Thymus (tissue), 11 donors: ENCODE results near the gene B9D1. TPM values are rescaled to one million over a fixed set of nuclear protein-coding genes. Genes with fewer than 3 reads are reported as not detected.

Experiments used
- DNase-seq, 9 donors: peaks; one replicate each; pipeline ENCODE4 v3.0.0-alpha.2; 2013; ENCODE audit warnings: low spot score in 9 of 9, low read depth in 6 of 9, missing footprints in 1 of 9
- H3K27ac ChIP-seq, 2 donors: one replicate each; pipeline ENCODE4 v1.5.1; 2013; ENCODE audit warnings: control low read depth in 1 of 2, low read depth in 1 of 2, low read length in 1 of 2, mild to moderate bottlenecking in 1 of 2, moderate library complexity in 1 of 2
- H3K27me3 ChIP-seq, 2 donors: one replicate each; pipeline ENCODE4 v1.5.1; 2013; ENCODE audit warnings: low read length in 1 of 2; ENCODE audit not compliant: control insufficient read depth in 2 of 2, insufficient read depth in 1 of 2
- H3K36me3 ChIP-seq, 2 donors: one replicate each; pipeline ENCODE4 v1.5.1; 2013; ENCODE audit warnings: low read length in 1 of 2, mild to moderate bottlenecking in 1 of 2, moderate library complexity in 1 of 2; ENCODE audit not compliant: control insufficient read depth in 2 of 2, insufficient read depth in 2 of 2
- H3K4me1 ChIP-seq, 2 donors: one replicate each; pipeline ENCODE4 v1.5.1; 2013; ENCODE audit warnings: low read length in 2 of 2; ENCODE audit not compliant: control insufficient read depth in 2 of 2, insufficient read depth in 2 of 2
- H3K4me3 ChIP-seq, 2 donors: one replicate each; pipeline ENCODE4 v1.5.1; 2013; ENCODE audit warnings: low read length in 2 of 2, control low read depth in 1 of 2, mild to moderate bottlenecking in 1 of 2
- H3K9me3 ChIP-seq, 2 donors: one replicate each; pipeline ENCODE4 v1.5.1; 2013; ENCODE audit warnings: low read length in 1 of 2, mild to moderate bottlenecking in 1 of 2; ENCODE audit not compliant: control insufficient read depth in 2 of 2, insufficient read depth in 1 of 2
- WGBS: extraction: QIAGEN DNeasy Blood & Tissue Kit; methylation state at CpG from one replicate; pipeline ENCODE4 v1.1.7; 2013; 5-methylcytosine and 5-hydroxymethylcytosine counted together
- polyA plus RNA-seq: library from polyadenylated mRNA; stranded (reverse); fragments of 200-250 nt; gene quantifications from one replicate; pipeline ENCODE4 v1.2.3, GENCODE V29; 2013
- total RNA-seq: library from RNA; stranded (reverse); fragments of 120-200 nt; gene quantifications from one replicate; pipeline ENCODE4 v1.2.4, GENCODE V29; 2013
- donor health status: healthy.

Gene B9D1
- total and polyA plus RNA-seq, 2 donors, result 5.4 to 6.4 TPM

DNA sequence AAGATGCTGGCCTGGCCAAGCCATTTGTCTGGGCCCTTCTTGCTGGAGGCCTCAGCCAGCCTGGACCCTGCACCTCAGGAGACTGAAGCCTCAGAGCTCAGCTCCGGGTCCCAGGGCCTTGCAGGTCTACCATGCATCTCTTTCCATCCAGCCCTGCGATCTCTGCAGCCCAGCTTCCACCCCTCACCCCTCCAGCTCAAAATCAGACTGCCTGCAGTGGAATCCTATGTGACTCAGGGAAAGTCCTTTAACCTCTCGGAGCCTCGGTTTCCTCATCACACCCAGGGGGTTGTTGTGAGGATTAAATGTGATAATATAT lies 2.9 kb upstream of the B9D1 start:
- peaks cover 11 to 33% of the 10 kb centered on the region in 2 donors for H3K27me3 ChIP-seq
- DNase-seq, result no peak
- peaks cover 4 to 17% of the 10 kb centered on the region in 2 donors for H3K4me1 ChIP-seq
- no peaks in the 10 kb centered on the region for H3K36me3 ChIP-seq
- 97% methylated on average over 4 of the region's 4 CpGs for WGBS
- H3K9me3 ChIP-seq, result no peaks in the 10 kb centered on the region
- H3K27ac ChIP-seq, result no peak overlapping the region
- no peak overlapping the region for H3K4me3 ChIP-seq

DNA sequence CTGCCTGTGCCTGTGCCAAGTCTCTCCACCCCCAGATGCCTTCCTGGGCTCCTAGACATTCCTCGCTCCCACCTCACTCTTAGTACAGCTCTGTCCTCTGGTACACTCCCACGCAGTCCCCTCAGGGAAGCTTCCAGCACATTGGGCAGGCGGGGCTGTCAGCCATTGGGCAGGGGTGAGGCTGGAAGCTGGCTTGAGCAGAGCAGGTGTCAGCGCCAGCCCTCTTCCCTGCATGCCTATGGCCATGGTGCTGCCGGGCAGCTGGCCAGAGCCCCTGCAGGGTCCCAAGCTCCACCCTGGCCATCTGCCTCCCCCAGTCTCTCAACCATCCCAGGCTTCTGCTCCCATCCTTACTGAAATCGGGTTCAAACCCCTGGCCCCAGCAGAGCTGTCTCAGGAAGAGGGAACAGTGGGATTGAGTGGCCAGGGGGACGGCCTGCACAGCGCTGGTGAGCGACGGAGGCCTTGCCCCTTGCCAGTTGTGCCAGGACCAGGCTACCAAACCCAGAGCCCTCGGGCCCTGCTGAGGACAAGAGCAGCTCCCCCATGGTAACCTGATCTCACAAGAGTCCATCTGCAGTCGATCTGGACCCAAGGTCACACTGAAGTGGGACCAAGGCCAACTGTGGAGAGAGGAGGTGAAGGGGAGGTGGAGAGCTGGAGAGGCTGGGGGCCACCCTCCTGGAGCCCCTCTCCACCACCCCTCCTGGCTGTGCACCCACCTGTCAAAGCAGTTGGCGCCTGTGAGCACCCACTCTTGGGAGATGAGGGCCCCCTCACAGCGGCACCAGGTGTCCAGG lies 2.4 kb upstream of the B9D1 start:
- Histone ChIP-seq H3K4me1 (peaks cover 4 to 17% of the 10 kb centered on the region in 2 donors), H3K4me3 (no peak overlapping the region), H3K36me3 (no peaks in the 10 kb centered on the region), H3K27ac (no peak overlapping the region), H3K9me3 (no peaks in the 10 kb centered on the region), H3K27me3 (peaks cover 11 to 38% of the 10 kb centered on the region in 2 donors)
- DNase-seq, result no peak
- 93% methylated on average over 14 of the region's 14 CpGs for WGBS

DNA sequence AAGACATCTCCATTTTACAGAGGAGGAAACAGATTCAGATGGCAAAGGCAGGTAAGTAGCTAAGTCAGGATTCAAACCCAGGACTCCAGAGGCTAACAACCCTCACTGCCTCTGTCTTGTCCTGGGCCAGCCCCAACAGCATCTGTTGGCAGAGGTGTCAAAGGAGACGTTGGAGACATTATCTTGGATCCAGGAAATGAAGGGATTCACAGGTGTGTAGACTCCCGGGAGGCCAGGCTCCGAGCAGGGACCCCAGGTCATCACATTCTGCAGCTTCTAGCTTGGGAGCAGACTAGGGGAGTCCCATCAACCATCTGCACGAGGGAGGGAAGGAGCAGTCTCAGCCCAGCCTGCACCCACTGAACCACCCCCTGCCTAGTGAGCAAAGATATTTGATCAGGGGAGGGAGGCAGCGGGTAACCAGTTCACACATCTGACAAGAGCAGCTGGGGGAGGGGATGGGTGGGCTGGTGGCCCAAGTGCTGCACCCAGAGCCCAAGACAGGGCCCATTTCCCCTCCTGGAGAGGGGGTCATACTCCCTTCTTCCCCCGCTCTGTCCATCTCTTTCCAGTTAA lies 1.0 kb upstream of the B9D1 start:
- H3K9me3 ChIP-seq, result no peaks in the 10 kb centered on the region
- WGBS, result 78% methylated on average over 6 of the region's 6 CpGs
- H3K36me3 ChIP-seq, result no peaks in the 10 kb centered on the region
- peaks cover 11 to 51% of the 10 kb centered on the region in 2 donors for H3K27me3 ChIP-seq
- H3K4me3 ChIP-seq, result no peak overlapping the region
- H3K27ac ChIP-seq, result no peak overlapping the region
- peaks cover 4 to 17% of the 10 kb centered on the region in 2 donors for H3K4me1 ChIP-seq
- no peak for DNase-seq

DNA sequence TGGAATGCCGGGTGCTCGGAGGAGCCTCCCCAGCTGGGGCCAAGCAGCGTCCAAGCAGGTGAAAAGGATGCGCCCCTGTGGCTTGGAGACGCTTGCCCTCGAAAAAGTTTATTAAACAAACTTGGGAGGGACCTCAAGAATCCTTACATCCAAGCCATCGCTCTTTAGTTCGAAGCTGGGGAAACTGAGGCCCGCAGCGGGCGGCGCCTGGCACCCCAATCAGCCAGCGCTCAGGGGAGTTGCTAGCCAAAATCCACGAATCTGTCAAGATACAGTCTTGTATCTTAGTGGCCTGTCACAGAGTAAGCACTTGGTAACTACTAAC lies 553 bp upstream of the B9D1 start:
- 36% methylated on average over 14 of the region's 14 CpGs for WGBS
- no peak overlapping the region for H3K27ac ChIP-seq
- peaks cover 4 to 17% of the 10 kb centered on the region in 2 donors for H3K4me1 ChIP-seq

DNA sequence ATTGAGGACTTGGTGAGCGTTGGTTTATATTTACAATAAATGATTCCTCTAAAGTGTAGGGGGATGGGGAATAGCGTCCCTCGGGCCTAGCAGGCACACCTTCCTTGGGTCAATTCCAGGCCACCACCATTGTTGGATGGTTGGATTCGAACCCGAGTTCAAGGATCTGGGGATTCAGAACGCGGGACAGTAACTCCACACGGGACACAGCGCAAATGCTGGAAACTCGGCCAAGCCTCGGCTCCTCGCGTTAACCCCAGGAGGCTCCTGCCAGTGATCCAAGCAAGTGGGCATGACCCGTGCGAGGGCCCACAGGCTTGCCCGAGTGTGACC lies 613 bp downstream of the B9D1 start:
- Histone ChIP-seq H3K9me3 (no peaks in the 10 kb centered on the region), H3K4me3 (peak overlapping the region; percentile 54 to 56), H3K27ac (no peak overlapping the region), H3K27me3 (peaks cover 11 to 63% of the 10 kb centered on the region in 2 donors), H3K36me3 (no peaks in the 10 kb centered on the region), H3K4me1 (peaks cover 4 to 17% of the 10 kb centered on the region in 2 donors)
- WGBS, result 36% methylated on average over 16 of the region's 16 CpGs
- DNase-seq, result no peak

More for the DNA sequence above, 553 bp upstream of the B9D1 start:
- no peaks in the 10 kb centered on the region for H3K36me3 ChIP-seq
- peak overlapping the region in 1 of 2 donors; percentile 54 for H3K4me3 ChIP-seq
- H3K27me3 ChIP-seq, result peaks cover 11 to 55% of the 10 kb centered on the region in 2 donors
- no peak for DNase-seq
- H3K9me3 ChIP-seq, result no peaks in the 10 kb centered on the region

DNA sequence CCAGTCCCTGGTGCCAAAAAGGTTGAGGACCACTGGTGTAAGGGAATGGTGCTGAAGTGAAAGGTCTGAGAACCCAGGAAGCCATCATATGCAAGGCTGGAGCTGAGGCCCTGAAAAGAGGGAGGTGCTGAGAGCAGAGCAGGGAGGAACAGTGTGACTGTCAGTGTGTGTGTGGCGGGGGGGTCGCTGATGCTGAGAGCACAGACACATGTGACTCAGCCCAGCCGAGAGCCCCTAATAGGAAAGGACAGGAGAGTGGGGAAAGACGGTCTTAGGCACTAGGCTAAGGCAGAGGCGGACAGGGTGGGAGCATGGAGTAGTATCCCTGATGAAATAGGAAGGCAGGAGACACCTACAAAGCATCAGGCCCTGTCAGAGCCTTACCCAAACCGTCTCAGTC lies 1.2 kb downstream of the B9D1 start:
- Histone ChIP-seq H3K27me3 (peaks cover 11 to 63% of the 10 kb centered on the region in 2 donors), H3K27ac (no peak overlapping the region), H3K4me3 (no peak overlapping the region), H3K4me1 (peaks cover 4 to 17% of the 10 kb centered on the region in 2 donors), H3K9me3 (no peaks in the 10 kb centered on the region), H3K36me3 (no peaks in the 10 kb centered on the region)
- WGBS, result 89% methylated on average over 6 of the region's 6 CpGs
- DNase-seq, result no peak

- Histone ChIP-seq H3K36me3 (no peaks in the 10 kb centered on the region), H3K4me1 (peaks cover 4 to 17% of the 10 kb centered on the region in 2 donors), H3K27ac (no peak overlapping the region), H3K4me3 (no peak overlapping the region), H3K27me3 (peaks cover 11 to 63% of the 10 kb centered on the region in 2 donors), H3K9me3 (no peaks in the 10 kb centered on the region)
- DNase-seq, result no peak
- 95% methylated on average over 8 of the region's 8 CpGs for WGBS
Measured at GRCh38 chr17:19360772-19361171, 1.8 kb downstream of the B9D1 start.

DNA sequence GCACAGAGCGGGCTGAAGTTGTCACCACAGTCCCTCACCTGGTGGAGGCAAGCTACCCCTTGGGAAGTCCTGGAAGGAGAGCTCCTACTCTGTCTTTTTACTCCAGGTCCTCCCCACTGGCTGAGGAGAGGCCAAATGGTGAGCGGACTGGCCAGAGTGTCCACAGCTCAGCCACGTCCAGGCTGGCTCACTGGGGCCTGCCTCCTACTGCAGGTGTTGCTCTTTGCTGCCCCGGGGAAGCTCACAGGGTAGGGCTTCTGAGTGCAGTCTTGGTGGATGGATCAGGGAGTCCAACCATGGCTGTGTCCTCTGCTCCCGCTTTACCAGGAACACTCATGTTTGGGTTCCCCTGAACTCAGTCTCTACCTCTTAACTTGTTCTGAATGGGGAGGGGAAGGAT lies 2.7 kb downstream of the B9D1 start:
- Histone ChIP-seq H3K4me1 (peaks cover 4 to 17% of the 10 kb centered on the region in 2 donors), H3K9me3 (no peaks in the 10 kb centered on the region), H3K4me3 (no peak overlapping the region), H3K27me3 (peaks cover 11 to 61% of the 10 kb centered on the region in 2 donors), H3K36me3 (no peaks in the 10 kb centered on the region), H3K27ac (no peak overlapping the region)
- WGBS, result 94% methylated on average over 5 of the region's 5 CpGs
- no peak for DNase-seq

DNA sequence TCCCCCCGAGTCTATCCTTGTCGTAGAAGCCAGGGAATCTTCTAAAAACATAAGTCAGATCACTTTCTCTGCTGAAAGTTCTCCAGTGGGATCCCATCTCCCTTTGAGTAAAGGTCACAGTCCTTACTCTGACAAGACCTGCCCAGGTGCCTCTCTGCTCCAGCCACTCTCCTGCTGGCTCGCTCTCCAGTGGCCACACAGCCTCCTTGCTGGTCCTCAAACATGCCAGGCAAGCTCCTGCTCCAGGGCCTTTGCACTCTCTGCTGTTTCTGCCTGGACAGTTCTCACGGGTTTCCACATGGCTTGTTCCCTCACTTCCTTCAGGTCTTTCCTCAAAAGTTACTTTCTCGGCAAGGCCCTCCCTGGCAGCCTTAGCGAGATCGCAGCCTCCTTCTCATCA lies 3.4 kb downstream of the B9D1 start:
- DNase-seq, result no peak
- WGBS, result 95% methylated on average over 7 of the region's 7 CpGs
- H3K4me3 ChIP-seq, result no peak overlapping the region
- no peak overlapping the region for H3K27ac ChIP-seq
- H3K4me1 ChIP-seq, result peaks cover 4 to 17% of the 10 kb centered on the region in 2 donors
- H3K27me3 ChIP-seq, result peaks cover 11 to 60% of the 10 kb centered on the region in 2 donors
- H3K9me3 ChIP-seq, result no peaks in the 10 kb centered on the region
- no peaks in the 10 kb centered on the region for H3K36me3 ChIP-seq
